Panc1 (cell line): ENCODE measurements around the gene IL1R1.

Experiments
- CTCF ChIP-seq: fragments of 450-650 bp; IDR thresholded peaks from 2 replicates; pipeline ENCODE4 v1.5.1; 2017; ENCODE audit warnings: mild to moderate bottlenecking
- POLR2AphosphoS5 ChIP-seq: IDR thresholded peaks from 2 replicates; pipeline ENCODE4 v1.6.1; 2012; ENCODE audit warnings: mild to moderate bottlenecking, low read depth, low read length, moderate library complexity
- REST ChIP-seq, 2 experiments: IDR thresholded peaks; 2 replicates each; pipeline ENCODE4 v1.6.1; 2011 to 2012; ENCODE audit warnings: low read depth in 2 of 2, control low read depth in 1 of 2, low read length in 1 of 2, mild to moderate bottlenecking in 1 of 2, moderate library complexity in 1 of 2; ENCODE audit not compliant: insufficient read depth in 1 of 2
- SIN3A ChIP-seq: IDR thresholded peaks from 2 replicates; pipeline ENCODE4 v1.6.1; 2012; ENCODE audit warnings: low read depth, mild to moderate bottlenecking, low read length, moderate library complexity, borderline replicate concordance; ENCODE audit not compliant: insufficient read depth

- TF ChIP-seq CTCF, result peak; percentile 42; the same call in 1 of the 2 replicates
- no peak for TF ChIP-seq REST (IDR thresholded peaks at IDR 0.05; ENCODE audit: insufficient read depth in 1 of 2, low read depth in 2 of 2, low read length in 1 of 2)
- no peak for TF ChIP-seq POLR2AphosphoS5
- no peak for TF ChIP-seq SIN3A
Measured at GRCh38 chr2:102185347-102185746, 42.8 kb downstream of the IL1R1 start.
